ENCODE data around the gene AIPL1. TPM values are rescaled to one million over a fixed set of nuclear protein-coding genes. Genes with fewer than 3 reads are reported as not detected.

The AIPL1 gene
- total and polyA plus RNA-seq, 12 donors = not detected

GRCh38 chr17:6454495-6455320 lies 19.8 kb upstream of the AIPL1 start:
- intact Hi-C loops (cut with DNase I) = no loop called here
- WGBS, 4 donors = 65 to 84% (median 75%) methylated on average over 14 to 35 of the region's 35 CpGs
- Histone ChIP-seq H3K27ac (peak overlapping the region in 1 of 5 donors; percentile 40), H3K36me3 (replicated peaks in 1 of 2) (no peaks in the 10 kb centered on the region), H3K27me3 (no peaks in the 10 kb centered on the region), H3K4me1 (replicated peaks in 1 of 2) (peaks cover 18 to 24% of the 10 kb centered on the region in 2 donors), H3K9me3 (replicated peaks in 1 of 3) (no peaks in the 10 kb centered on the region), H3K4me3 (no peak overlapping the region)
- DNase-seq = no peak
- TF ChIP-seq POLR2A (IDR thresholded peaks at IDR 0.05) = no peak
- TF ChIP-seq CTCF (IDR thresholded peaks at IDR 0.05) = no peak

DNA sequence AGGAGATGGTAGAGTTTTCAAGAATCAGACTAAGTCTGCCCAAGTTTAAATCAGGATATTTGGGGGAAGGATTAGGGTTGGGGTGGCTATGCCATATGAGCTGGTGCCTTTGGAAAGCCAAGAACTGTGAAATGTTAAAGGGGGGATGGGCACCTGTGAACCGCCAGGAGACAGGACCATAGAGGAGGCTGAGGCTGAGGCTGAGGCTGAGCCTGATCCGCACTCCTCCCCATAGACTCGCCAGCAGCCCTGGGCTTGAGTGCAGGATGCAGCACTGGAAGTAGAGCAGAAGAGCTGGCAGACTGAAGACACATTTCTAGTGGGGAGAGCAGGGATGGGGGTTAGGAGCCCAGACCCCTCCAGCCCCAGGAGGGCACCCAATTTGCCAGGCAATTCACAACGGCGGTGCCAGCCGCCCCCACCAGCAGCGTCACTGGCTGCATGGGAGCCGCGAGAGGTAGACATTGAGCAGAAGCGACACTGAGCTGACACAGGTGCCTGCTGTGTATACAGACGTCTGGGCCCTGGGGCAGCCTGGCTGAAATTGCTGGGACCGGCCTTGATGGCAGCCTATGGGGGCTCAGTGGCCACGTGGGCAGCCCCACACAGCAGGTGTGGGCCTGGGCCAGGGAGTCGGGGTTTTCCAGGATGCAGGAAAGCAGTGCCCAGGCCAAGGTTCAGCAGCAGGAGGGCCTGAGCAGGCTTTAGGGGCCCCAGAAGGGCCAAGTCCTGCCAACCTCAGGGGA lies 18.5 kb upstream of the AIPL1 start:
- WGBS, 4 donors = 63 to 97% (median 87%) methylated on average over 3 to 14 of the region's 14 CpGs
- H3K36me3 ChIP-seq (replicated peaks in 1 of 2) = no peaks in the 10 kb centered on the region
- peaks cover 18 to 24% of the 10 kb centered on the region in 2 donors for H3K4me1 ChIP-seq (replicated peaks in 1 of 2)
- no peaks in the 10 kb centered on the region for H3K27me3 ChIP-seq
- H3K27ac ChIP-seq = no peak overlapping the region
- no peak for DNase-seq
- H3K9me3 ChIP-seq (replicated peaks in 1 of 3) = no peaks in the 10 kb centered on the region
- TF ChIP-seq CTCF (IDR thresholded peaks at IDR 0.05) = no peak
- no peak for TF ChIP-seq POLR2A (IDR thresholded peaks at IDR 0.05)
- H3K4me3 ChIP-seq = no peak overlapping the region
- intact Hi-C loops (cut with DNase I) = no loop called here

- H3K9me3 ChIP-seq (replicated peaks in 1 of 3) = no peaks in the 10 kb centered on the region
- H3K4me1 ChIP-seq (replicated peaks in 1 of 2) = peaks cover 16% of the 10 kb centered on the region in 2 donors
- intact Hi-C loops (cut with DNase I) = no loop called here
- H3K27ac ChIP-seq = no peak overlapping the region
- no peak for DNase-seq
- no peaks in the 10 kb centered on the region for H3K27me3 ChIP-seq
- peak in 2 of 6 experiments; percentile 11 to 17 for TF ChIP-seq CTCF (IDR thresholded peaks at IDR 0.05)
- TF ChIP-seq POLR2A (IDR thresholded peaks at IDR 0.05) = no peak
- WGBS, 4 donors = 90 to 93% (median 92%) methylated on average over 10 of the region's 10 CpGs
- no peak overlapping the region for H3K4me3 ChIP-seq
- no peaks in the 10 kb centered on the region for H3K36me3 ChIP-seq (replicated peaks in 1 of 2)
Observed at GRCh38 chr17:6452471-6453266, 17.7 kb upstream of the AIPL1 start.
